IPS DF 6.9 (cell line): ENCODE results near the gene C1RL.
"Not testable (repeated sequence)": the region's sequence is repeated elsewhere in the genome, so short reads cannot be mapped to it uniquely, and the experiment has no call there.

Experiments used
- DNase-seq: peaks from one replicate; pipeline ENCODE4 v3.0.0-alpha.2; 2013; ENCODE audit warnings: low read depth, low spot score
- H3K27ac ChIP-seq: one replicate; pipeline ENCODE4 v1.5.1; 2013; ENCODE audit warnings: low read length, control low read depth
- H3K27me3 ChIP-seq: 2 replicates; pipeline ENCODE4 v1.6.1; 2013; ENCODE audit warnings: mild to moderate bottlenecking, low read length; ENCODE audit not compliant: control insufficient read depth, insufficient read depth
- H3K36me3 ChIP-seq: 2 replicates; pipeline ENCODE4 v1.6.1; 2013; ENCODE audit warnings: low read length; ENCODE audit not compliant: control insufficient read depth, insufficient read depth
- H3K4me1 ChIP-seq: 2 replicates; pipeline ENCODE4 v1.6.1; 2013; ENCODE audit warnings: low read length; ENCODE audit not compliant: control insufficient read depth, insufficient read depth
- H3K4me3 ChIP-seq: 2 replicates; pipeline ENCODE4 v1.5.1; 2013; ENCODE audit warnings: mild to moderate bottlenecking, low read length
- H3K9me3 ChIP-seq: 2 replicates; pipeline ENCODE4 v1.6.1; 2013; ENCODE audit warnings: low read length, inconsistent platforms; ENCODE audit not compliant: control insufficient read depth, insufficient read depth
- WGBS: extraction: QIAGEN DNeasy Blood & Tissue Kit; methylation state at CpG from one replicate; pipeline ENCODE4 v1.1.7; 2013; ENCODE audit warnings: mixed read lengths, missing lambda C conversion rate; ENCODE audit not compliant: insufficient read length, insufficient coverage; 5-methylcytosine and 5-hydroxymethylcytosine counted together

The C1RL gene

GRCh38 chr12:7049445-7049951, 59.5 kb downstream of the C1RL start:
- H3K36me3 ChIP-seq, H3K27ac ChIP-seq, H3K4me1 ChIP-seq, H3K27me3 ChIP-seq, H3K9me3 ChIP-seq, DNase-seq, H3K4me3 ChIP-seq: not testable (repeated sequence)
- no CpG with 5 or more reads among the region's 10 CpGs for WGBS

GRCh38 chr12:7047306-7047705, 61.7 kb downstream of the C1RL start:
- no CpG with 5 or more reads among the region's 5 CpGs for WGBS
- H3K27me3 ChIP-seq = no peaks in the 10 kb centered on the region
- no peak for DNase-seq
- no peaks in the 10 kb centered on the region for H3K9me3 ChIP-seq
- H3K4me3 ChIP-seq = no peak overlapping the region
- no peaks in the 10 kb centered on the region for H3K36me3 ChIP-seq
- H3K4me1 ChIP-seq = no peaks in the 10 kb centered on the region
- no peak overlapping the region for H3K27ac ChIP-seq

GRCh38 chr12:7046383-7047105, 62.5 kb downstream of the C1RL start:
- Histone ChIP-seq H3K4me3 (no peak overlapping the region), H3K36me3 (no peaks in the 10 kb centered on the region), H3K27me3 (no peaks in the 10 kb centered on the region), H3K9me3 (no peaks in the 10 kb centered on the region), H3K4me1 (no peaks in the 10 kb centered on the region), H3K27ac (no peak overlapping the region)
- DNase-seq = no peak
- WGBS = no CpG with 5 or more reads among the region's 5 CpGs

GRCh38 chr12:7045913-7046312, 63.1 kb downstream of the C1RL start:
- H3K27me3 ChIP-seq = no peaks in the 10 kb centered on the region
- no CpG with 5 or more reads among the region's 9 CpGs for WGBS
- no peak overlapping the region for H3K27ac ChIP-seq
- no peaks in the 10 kb centered on the region for H3K36me3 ChIP-seq
- H3K4me1 ChIP-seq = no peaks in the 10 kb centered on the region
- no peak overlapping the region for H3K4me3 ChIP-seq
- DNase-seq = no peak
- no peaks in the 10 kb centered on the region for H3K9me3 ChIP-seq
